Activated naive CD8-positive, alpha-beta T cell treated with anti-CD3 and anti-CD28 coated beads for 36 hours (primary cell): ENCODE measurements around the gene NR5A2. TPM values are rescaled to one million over a fixed set of nuclear protein-coding genes. Genes with fewer than 3 reads are reported as not detected.

Experiments used
- DNase-seq: peaks from one replicate; pipeline ENCODE4 v3.0.0; 2021
- H3K27ac Mint-ChIP-seq: one replicate; pipeline ENCODE4 v1.8.0; 2022; ENCODE audit warnings: mild to moderate bottlenecking, moderate library complexity, mixed read lengths
- H3K27me3 Mint-ChIP-seq: one replicate; pipeline ENCODE4 v1.8.0; 2022; ENCODE audit warnings: mild to moderate bottlenecking, mixed read lengths
- H3K36me3 Mint-ChIP-seq: one replicate; pipeline ENCODE4 v1.8.0; 2021; ENCODE audit warnings: mild to moderate bottlenecking, mixed read lengths
- H3K4me1 Mint-ChIP-seq: one replicate; pipeline ENCODE4 v1.8.0; 2021; ENCODE audit warnings: mixed read lengths
- H3K4me3 Mint-ChIP-seq: one replicate; pipeline ENCODE4 v1.8.0; 2022; ENCODE audit warnings: mild to moderate bottlenecking, moderate library complexity, mixed read lengths
- H3K9me3 Mint-ChIP-seq: one replicate; pipeline ENCODE4 v1.8.0; 2022; ENCODE audit warnings: mixed read lengths
- total RNA-seq, 2 experiments: library from RNA; stranded (reverse); gene quantifications; one replicate each; pipeline ENCODE4 v1.2.3, GENCODE V29; 2021

Gene NR5A2
- total RNA-seq, 2 experiments from 2014 or later, result 0.06 to 0.08 TPM

DNA sequence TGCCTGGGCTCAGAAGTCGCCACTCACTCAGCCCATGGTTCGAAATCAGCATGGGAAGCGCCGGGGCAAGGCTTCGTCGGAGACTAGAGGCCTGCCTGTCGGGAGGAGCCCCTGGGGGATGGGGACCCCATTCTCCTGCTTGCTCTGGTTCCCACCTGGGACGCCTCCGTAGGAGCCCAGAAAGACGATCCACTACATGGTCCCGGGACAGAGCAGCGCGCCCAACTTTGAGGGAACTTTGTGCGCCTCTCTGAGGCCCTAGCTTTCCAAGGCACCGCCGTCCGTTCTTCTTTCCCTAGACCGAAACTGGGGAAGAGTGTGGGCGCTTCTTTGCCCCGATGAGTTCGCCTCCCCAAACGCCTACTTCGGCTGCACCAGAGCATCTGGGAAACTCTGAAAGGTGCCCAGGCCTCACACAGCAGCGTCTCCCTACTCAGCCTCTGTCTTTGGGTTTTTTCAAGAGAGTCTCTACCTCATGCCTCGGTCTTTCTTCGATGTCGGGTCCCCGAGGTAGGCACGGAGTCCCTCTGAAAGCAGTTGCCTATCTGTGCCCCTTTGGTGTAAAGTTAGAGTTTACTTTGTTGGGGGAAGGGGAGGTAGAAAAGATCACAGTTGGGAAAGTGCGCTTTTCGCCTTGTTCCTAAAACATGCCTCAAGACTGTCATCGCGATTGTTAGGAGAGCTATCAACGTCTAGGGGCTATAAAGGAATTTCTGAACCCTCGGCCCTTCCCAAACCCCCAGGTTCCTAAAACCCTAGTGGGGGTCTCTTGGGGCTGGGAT is 14.0 kb downstream of the NR5A2 start:
- H3K4me3 Mint-ChIP-seq, result no peak overlapping the region
- H3K9me3 Mint-ChIP-seq, result no peaks in the 10 kb centered on the region
- H3K27me3 Mint-ChIP-seq, result peaks cover 62% of the 10 kb centered on the region
- no peak overlapping the region for H3K27ac Mint-ChIP-seq
- no peaks in the 10 kb centered on the region for H3K36me3 Mint-ChIP-seq
- DNase-seq, result no peak
- peaks cover 25% of the 10 kb centered on the region for H3K4me1 Mint-ChIP-seq

DNA sequence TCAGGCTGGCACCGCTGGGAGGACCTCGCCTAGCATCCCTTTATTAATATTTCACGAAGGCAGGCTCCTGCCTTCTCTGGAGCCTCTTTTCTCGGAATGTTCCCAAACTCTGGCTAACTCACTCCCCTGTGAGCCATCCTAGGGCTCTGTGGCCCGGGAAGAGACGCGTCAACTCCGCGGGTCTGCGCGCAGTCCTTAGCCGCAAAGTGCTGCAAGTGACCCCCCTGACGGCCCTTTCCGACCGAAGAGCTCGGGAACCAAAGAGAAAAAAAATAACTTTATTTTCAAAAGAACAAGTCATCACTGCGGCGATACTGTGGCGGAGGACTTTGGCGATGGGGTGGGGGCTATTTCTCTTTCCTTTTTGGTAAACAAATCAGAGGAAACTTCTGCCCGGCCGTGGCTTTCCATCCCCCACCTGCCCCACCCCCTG is 14.6 kb downstream of the NR5A2 start:
- Mint-ChIP-seq H3K4me1 (peaks cover 25% of the 10 kb centered on the region), H3K27me3 (peaks cover 64% of the 10 kb centered on the region), H3K27ac (no peak overlapping the region), H3K36me3 (no peaks in the 10 kb centered on the region), H3K4me3 (no peak overlapping the region), H3K9me3 (no peaks in the 10 kb centered on the region)
- DNase-seq, result no peak

DNA sequence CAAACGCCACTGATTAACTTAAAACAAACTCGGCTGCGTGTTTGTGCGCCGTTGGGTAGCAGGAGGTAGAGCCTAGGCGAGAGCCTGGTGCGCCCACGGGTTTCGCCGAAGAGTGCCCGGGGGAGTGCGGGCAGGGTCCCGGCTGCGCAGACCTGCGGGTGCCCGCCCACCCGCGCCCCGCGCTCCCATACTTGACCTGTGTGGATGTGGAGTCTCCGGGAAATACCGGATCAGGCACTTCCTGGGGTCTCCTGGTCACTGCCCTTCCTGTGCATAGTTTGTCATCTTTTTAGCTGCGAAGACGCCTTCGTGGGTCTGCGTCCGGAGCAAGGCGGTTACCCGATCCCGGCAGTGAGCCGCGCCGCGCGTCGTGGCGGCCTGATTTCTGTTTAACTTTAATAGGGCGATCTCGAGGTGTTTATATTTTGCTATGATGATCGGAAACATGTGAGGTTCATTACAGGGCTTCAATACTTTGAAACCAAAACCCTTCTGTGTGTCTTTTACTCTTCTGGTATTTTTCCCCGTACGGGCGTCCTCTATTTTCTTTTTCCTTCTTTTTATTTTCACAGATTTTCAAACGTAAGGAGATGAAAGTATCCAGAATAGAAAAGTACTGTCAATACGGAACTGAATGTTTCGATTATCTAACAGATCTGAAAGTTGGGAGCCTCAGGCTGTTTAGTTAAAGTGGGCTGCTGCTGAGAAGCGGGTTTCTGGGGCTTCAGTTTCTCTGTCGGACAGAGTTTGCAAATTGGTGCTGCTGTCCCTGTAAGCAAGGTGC is 15.2 kb downstream of the NR5A2 start:
- Mint-ChIP-seq H3K27ac (no peak overlapping the region), H3K4me1 (peaks cover 25% of the 10 kb centered on the region), H3K4me3 (peak overlapping the region; percentile 77), H3K9me3 (no peaks in the 10 kb centered on the region), H3K27me3 (peaks cover 64% of the 10 kb centered on the region), H3K36me3 (no peaks in the 10 kb centered on the region)
- DNase-seq, result no peak

DNA sequence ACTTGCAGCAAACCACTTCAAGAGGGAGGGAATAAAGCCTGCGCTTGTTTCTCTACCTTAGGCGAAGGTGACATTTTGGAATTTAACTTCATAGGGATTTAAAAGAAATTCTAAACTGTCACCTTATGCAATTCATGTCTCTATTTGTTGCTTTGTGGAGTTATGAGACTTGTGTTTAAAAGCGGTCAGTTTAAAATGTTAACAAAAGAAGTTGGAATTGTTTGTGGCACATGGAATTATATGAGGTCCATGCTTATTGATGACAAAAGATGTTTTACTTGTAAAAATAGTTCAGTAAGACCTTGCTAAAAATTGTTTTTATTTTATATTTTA is 15.8 kb downstream of the NR5A2 start:
- H3K27ac Mint-ChIP-seq, result no peak overlapping the region
- peaks cover 25% of the 10 kb centered on the region for H3K4me1 Mint-ChIP-seq
- no peaks in the 10 kb centered on the region for H3K9me3 Mint-ChIP-seq
- no peaks in the 10 kb centered on the region for H3K36me3 Mint-ChIP-seq
- peaks cover 66% of the 10 kb centered on the region for H3K27me3 Mint-ChIP-seq
- no peak for DNase-seq
- no peak overlapping the region for H3K4me3 Mint-ChIP-seq

DNA sequence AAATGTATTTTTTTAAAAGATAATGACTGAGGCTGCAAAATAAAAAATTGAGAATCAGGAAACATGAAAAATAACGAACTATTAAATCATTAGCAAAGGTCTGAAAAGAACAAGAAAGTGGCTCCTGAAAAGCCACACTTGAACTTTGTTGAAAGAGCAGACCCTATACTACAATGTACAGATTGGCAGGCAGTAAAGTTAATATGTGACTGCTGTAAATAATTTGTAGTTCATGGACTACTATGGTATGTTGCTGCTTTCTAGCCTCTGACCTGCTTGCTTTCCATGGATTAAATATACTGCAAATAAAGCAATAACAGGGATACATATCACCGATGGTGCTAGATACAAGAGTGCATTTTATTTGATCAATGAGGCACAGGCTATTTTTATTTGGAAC is 18.6 kb downstream of the NR5A2 start:
- no peak overlapping the region for H3K4me3 Mint-ChIP-seq
- peaks cover 61% of the 10 kb centered on the region for H3K27me3 Mint-ChIP-seq
- H3K27ac Mint-ChIP-seq, result no peak overlapping the region
- no peaks in the 10 kb centered on the region for H3K9me3 Mint-ChIP-seq
- no peaks in the 10 kb centered on the region for H3K36me3 Mint-ChIP-seq
- no peak for DNase-seq
- H3K4me1 Mint-ChIP-seq, result peaks cover 7% of the 10 kb centered on the region

DNA sequence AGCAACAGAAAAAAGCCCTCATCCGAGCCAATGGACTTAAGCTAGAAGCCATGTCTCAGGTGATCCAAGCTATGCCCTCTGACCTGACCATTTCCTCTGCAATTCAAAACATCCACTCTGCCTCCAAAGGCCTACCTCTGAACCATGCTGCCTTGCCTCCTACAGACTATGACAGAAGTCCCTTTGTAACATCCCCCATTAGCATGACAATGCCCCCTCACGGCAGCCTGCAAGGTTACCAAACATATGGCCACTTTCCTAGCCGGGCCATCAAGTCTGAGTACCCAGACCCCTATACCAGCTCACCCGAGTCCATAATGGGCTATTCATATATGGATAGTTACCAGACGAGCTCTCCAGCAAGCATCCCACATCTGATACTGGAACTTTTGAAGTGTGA is 20.7 kb downstream of the NR5A2 start:
- no peak overlapping the region for H3K4me3 Mint-ChIP-seq
- no peaks in the 10 kb centered on the region for H3K9me3 Mint-ChIP-seq
- H3K36me3 Mint-ChIP-seq, result no peaks in the 10 kb centered on the region
- no peak for DNase-seq
- H3K4me1 Mint-ChIP-seq, result no peaks in the 10 kb centered on the region
- no peak overlapping the region for H3K27ac Mint-ChIP-seq
- H3K27me3 Mint-ChIP-seq, result peaks cover 52% of the 10 kb centered on the region

DNA sequence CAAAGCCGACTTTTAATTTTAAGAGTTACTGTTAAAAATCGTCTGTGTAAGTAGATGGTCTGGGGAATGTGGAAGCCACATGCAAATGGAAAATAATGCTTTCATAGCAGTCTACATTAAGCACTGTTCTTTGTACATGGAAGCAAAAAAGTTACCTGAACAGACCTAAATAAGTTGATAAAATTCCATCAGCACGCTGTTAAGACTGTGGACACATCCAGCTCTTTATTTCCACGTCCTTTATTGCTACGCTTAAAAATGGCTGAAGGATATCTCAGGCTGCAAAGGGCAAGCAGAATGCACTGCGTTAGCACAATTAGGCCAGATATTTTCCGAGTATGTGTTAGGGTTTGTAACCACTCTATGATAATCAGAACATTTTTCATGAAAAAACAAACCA is 22.3 kb downstream of the NR5A2 start:
- Mint-ChIP-seq H3K9me3 (no peaks in the 10 kb centered on the region), H3K4me1 (no peaks in the 10 kb centered on the region), H3K27ac (no peak overlapping the region), H3K36me3 (no peaks in the 10 kb centered on the region), H3K4me3 (no peak overlapping the region), H3K27me3 (peaks cover 49% of the 10 kb centered on the region)
- no peak for DNase-seq

DNA sequence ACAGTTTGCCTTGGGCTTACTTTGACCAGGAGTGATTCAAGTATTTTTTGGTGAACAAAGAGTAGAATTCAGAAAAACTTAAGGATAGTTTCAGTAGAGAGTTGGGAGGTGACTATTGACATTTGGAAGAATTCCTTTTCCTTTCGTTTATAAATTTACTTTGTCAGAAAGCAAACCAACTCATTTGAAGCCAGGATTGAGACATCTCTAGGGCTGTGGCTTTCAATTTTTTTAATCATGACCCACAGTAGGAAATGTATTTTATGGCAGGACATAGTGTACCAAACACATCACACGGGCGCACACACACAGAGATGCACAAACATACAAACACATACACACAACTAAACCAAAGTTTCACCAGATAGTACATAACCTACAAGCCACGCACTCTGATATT is 24.1 kb downstream of the NR5A2 start:
- peaks cover 39% of the 10 kb centered on the region for H3K27me3 Mint-ChIP-seq
- DNase-seq, result no peak
- no peak overlapping the region for H3K27ac Mint-ChIP-seq
- no peaks in the 10 kb centered on the region for H3K36me3 Mint-ChIP-seq
- no peak overlapping the region for H3K4me3 Mint-ChIP-seq
- H3K4me1 Mint-ChIP-seq, result no peaks in the 10 kb centered on the region
- H3K9me3 Mint-ChIP-seq, result no peaks in the 10 kb centered on the region

DNA sequence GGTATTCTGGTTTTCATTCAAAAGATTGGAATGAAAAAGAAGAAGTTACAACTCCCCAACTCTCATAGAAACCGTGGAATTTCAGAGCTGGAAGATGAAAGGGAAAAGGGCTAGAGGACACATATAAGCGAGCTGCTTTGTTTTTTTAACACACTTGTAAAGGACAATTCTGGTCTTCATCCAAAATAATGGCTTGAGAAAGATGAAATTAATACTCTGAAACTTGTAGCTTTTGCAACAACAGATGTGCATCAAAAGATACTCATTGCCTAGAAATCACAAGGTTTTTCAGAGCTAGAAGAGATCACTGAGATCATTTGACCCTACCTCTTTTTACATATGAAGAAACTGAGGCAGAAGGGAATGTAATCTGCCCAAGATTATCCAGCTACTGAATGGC is 25.6 kb downstream of the NR5A2 start:
- H3K4me1 Mint-ChIP-seq, result no peaks in the 10 kb centered on the region
- peaks cover 52% of the 10 kb centered on the region for H3K27me3 Mint-ChIP-seq

DNA sequence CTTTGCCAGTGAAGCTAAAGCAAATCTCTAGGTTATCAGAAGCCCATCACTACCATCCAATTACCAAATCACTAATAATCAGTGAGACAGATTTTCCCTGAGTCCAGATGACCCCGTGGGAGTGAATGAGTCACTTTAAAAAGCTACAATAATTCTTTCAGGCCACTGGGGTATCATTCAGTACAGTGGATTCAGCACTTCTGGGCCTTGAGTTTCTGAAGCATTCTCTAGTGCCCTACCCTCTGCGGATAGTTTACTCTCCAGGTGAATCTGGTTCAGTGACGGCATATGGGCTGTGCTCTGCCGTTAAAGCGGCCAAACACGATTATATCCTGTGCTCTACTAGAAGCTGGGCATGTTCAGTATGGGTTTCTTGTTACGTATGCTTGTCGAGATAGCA is 26.1 kb downstream of the NR5A2 start:
- Mint-ChIP-seq H3K27me3 (peaks cover 50% of the 10 kb centered on the region), H3K4me1 (no peaks in the 10 kb centered on the region), H3K9me3 (no peaks in the 10 kb centered on the region), H3K27ac (no peak overlapping the region), H3K36me3 (no peaks in the 10 kb centered on the region), H3K4me3 (no peak overlapping the region)
- DNase-seq, result no peak

More for the DNA sequence above, 25.6 kb downstream of the NR5A2 start:
- no peak overlapping the region for H3K27ac Mint-ChIP-seq
- no peaks in the 10 kb centered on the region for H3K36me3 Mint-ChIP-seq
- no peak for DNase-seq
- H3K4me3 Mint-ChIP-seq, result no peak overlapping the region
- no peaks in the 10 kb centered on the region for H3K9me3 Mint-ChIP-seq

DNA sequence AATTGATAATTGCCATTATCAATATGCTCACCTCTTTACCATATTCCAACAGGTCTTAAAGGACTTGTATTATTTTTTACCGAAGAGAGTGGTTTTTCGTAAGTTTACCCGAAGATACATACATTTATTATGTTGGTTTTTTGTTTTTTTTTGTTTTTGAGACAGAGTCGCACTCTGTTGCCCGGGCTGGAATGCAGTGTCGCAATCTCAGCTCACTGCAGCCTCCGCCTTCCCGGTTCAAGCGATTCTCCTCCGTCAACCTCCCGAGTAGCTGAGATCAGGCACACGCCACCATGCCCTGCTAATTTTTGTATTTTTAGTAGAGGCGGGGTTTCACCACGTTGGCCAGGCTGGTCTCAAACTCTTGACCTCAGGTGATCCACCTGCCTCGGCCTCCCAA is 30.8 kb downstream of the NR5A2 start:
- Mint-ChIP-seq H3K4me3 (no peak overlapping the region), H3K36me3 (no peaks in the 10 kb centered on the region)

DNA sequence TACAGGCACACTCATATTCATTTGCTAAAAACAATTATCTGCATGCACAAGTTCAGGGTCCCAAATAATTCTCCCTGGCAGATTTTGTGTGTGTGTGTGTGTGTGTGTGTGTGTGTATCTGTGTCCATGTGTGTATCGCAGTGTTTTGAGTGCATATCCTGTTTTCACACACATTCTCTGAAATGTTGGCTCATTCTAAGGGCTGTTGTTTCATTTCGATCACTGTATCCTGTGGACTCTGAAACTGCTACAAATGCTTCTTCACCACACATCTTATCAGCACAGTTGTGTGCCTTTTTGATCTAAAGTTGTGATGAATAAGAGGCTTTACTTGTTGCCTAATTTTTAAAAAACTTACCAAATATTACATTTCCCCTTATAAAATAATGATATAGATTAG is 34.6 kb downstream of the NR5A2 start:
- H3K27ac Mint-ChIP-seq, result no peak overlapping the region
- no peak for DNase-seq
- no peaks in the 10 kb centered on the region for H3K9me3 Mint-ChIP-seq
- H3K4me3 Mint-ChIP-seq, result no peak overlapping the region
- no peaks in the 10 kb centered on the region for H3K36me3 Mint-ChIP-seq
- no peaks in the 10 kb centered on the region for H3K4me1 Mint-ChIP-seq
- H3K27me3 Mint-ChIP-seq, result peaks cover 41% of the 10 kb centered on the region

More for the DNA sequence above, 30.8 kb downstream of the NR5A2 start:
- Mint-ChIP-seq H3K27me3 (peaks cover 47% of the 10 kb centered on the region), H3K9me3 (no peaks in the 10 kb centered on the region), H3K27ac (no peak overlapping the region), H3K4me1 (no peaks in the 10 kb centered on the region)
- DNase-seq, result no peak

DNA sequence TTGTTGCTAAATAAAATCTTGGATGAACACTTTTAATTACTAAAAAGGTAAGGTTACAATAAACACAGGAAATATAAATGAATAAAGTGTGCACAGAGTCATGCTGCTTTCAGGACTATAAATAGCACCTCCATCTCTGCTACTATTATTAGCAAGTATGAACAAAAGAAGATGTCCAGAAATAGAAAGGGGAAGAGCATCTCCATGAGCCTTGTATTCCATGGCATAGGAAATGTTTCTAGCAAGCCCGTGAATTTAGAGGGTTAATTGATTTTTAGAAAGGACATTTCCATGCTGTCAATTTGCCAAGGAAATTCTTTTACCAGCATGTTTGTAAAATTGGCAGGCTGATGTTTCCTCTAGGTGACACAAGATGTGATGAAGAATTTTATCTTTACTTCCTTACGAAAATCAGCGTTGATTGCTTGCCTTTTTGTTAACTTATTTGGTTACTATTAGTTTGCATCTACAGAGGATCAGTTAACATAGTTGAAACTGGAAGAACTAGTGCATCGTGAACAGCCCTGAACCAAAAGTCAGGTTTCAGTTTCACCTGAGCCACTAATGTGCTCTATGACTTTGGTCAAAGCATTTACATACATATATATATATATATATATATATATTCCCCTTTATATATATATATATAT is 45.3 kb downstream of the NR5A2 start:
- H3K27me3 Mint-ChIP-seq, result peaks cover 44% of the 10 kb centered on the region
- H3K4me1 Mint-ChIP-seq, result no peaks in the 10 kb centered on the region
- no peaks in the 10 kb centered on the region for H3K36me3 Mint-ChIP-seq
- H3K9me3 Mint-ChIP-seq, result no peaks in the 10 kb centered on the region
- H3K27ac Mint-ChIP-seq, result no peak overlapping the region
- no peak overlapping the region for H3K4me3 Mint-ChIP-seq
- DNase-seq, result no peak

DNA sequence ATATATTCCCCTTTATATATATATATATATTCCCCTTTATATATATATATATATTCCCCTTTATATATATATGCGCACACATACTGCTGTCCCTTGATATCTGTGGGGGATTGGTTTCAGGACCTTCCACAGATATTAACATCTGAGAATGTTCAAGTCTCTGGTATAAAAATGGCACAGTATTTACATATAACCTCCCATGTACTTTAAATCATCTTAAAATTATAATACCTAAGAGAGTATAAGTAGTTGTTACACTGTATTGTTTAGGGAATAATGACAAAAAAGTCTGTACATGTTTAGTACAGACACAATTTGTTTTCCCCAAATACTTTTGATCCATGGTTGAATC is 45.8 kb downstream of the NR5A2 start:
- H3K4me3 Mint-ChIP-seq, result no peak overlapping the region
- peaks cover 40% of the 10 kb centered on the region for H3K27me3 Mint-ChIP-seq
- H3K27ac Mint-ChIP-seq, result no peak overlapping the region
- H3K9me3 Mint-ChIP-seq, result no peaks in the 10 kb centered on the region
- H3K4me1 Mint-ChIP-seq, result no peaks in the 10 kb centered on the region
- no peak for DNase-seq
- H3K36me3 Mint-ChIP-seq, result no peaks in the 10 kb centered on the region

DNA sequence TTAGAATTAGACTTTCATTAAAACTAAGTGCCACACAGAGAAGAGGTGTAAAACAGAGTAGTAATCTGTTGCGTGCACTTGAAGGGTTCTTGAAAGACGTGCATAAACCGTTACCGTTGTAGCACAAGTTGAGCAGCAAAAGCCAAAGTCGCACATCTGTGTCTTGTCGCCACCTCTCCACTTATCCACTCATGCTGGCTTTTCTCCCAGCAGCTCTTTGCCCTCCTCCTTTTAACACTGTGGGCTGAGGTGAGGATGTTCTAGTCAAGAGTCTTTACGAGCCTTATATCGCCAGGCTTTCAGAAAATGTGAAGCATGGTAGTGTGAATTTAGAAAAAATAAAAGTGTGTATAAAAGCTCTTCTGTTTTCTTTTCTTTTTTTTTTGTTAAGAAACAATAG is 48.0 kb downstream of the NR5A2 start:
- H3K27ac Mint-ChIP-seq, result no peak overlapping the region
- DNase-seq, result no peak
- H3K9me3 Mint-ChIP-seq, result no peaks in the 10 kb centered on the region
- H3K4me1 Mint-ChIP-seq, result no peaks in the 10 kb centered on the region
- no peak overlapping the region for H3K4me3 Mint-ChIP-seq
- peaks cover 28% of the 10 kb centered on the region for H3K27me3 Mint-ChIP-seq
- no peaks in the 10 kb centered on the region for H3K36me3 Mint-ChIP-seq
